Amygdala (tissue), 56 donors: ENCODE results near the gene MRPL45.
"Not testable (repeated sequence)": the region's sequence is repeated elsewhere in the genome, so short reads cannot be mapped to it uniquely, and the experiment has no call there.

Source experiments
- DNase-seq, 56 donors: peaks; one replicate each; lab custom pipeline; 2025; lab: John Stamatoyannopoulos, UW

The MRPL45 gene

GRCh38 chr17:38296834-38297517, at the start of gene MRPL45:
Gene MRPL45, plus strand, starts transcription at chr17:38297168. Its CDS starts 16 bp downstream, at chr17:38297184.
- peak; percentile 63 to 97 (median 92) for DNase-seq

- not testable (repeated sequence) for DNase-seq
Measured at GRCh38 chr17:38253191-38253590, 43.8 kb upstream of the MRPL45 start.

- not testable (repeated sequence) for DNase-seq
Measured at GRCh38 chr17:38254357-38254756, 42.6 kb upstream of the MRPL45 start.

- DNase-seq: peak in 55 of 56 donors; percentile 15 to 87 (median 74)
Measured at GRCh38 chr17:38257013-38257621, 39.9 kb upstream of the MRPL45 start.

GRCh38 chr17:38265974-38266506, 30.9 kb upstream of the MRPL45 start:
- not testable (repeated sequence) for DNase-seq

- not testable (repeated sequence) for DNase-seq
Measured at GRCh38 chr17:38266571-38266970, 30.4 kb upstream of the MRPL45 start.

GRCh38 chr17:38268138-38268537, 28.8 kb upstream of the MRPL45 start:
- DNase-seq: not testable (repeated sequence)

GRCh38 chr17:38269045-38269444, 27.9 kb upstream of the MRPL45 start:
- not testable (repeated sequence) for DNase-seq

- DNase-seq: not testable (repeated sequence)
Measured at GRCh38 chr17:38269552-38269951, 27.4 kb upstream of the MRPL45 start.

GRCh38 chr17:38285994-38286393, 11.0 kb upstream of the MRPL45 start:
- not testable (repeated sequence) for DNase-seq

- DNase-seq: peak in 1 of 56 donors; percentile 8
Measured at GRCh38 chr17:38286501-38287091, 10.4 kb upstream of the MRPL45 start.

GRCh38 chr17:38288217-38288827, 8.6 kb upstream of the MRPL45 start:
- peak in 1 of 56 donors; percentile 3 for DNase-seq

- DNase-seq: not testable (repeated sequence)
Measured at GRCh38 chr17:38289760-38290159, 7.2 kb upstream of the MRPL45 start.

- peak in 1 of 56 donors; percentile 3 for DNase-seq
Measured at GRCh38 chr17:38295602-38296365, 1.2 kb upstream of the MRPL45 start.

- no peak for DNase-seq
Measured at GRCh38 chr17:38315497-38315896, 18.5 kb downstream of the MRPL45 start.

- no peak for DNase-seq
Measured at GRCh38 chr17:38317081-38317480, 20.1 kb downstream of the MRPL45 start.

- DNase-seq: no peak
Measured at GRCh38 chr17:38320482-38320881, 23.5 kb downstream of the MRPL45 start.

GRCh38 chr17:38322156-38322779, 25.3 kb downstream of the MRPL45 start:
- peak in 26 of 56 donors; percentile 15 to 73 (median 36) for DNase-seq

- DNase-seq: no peak
Measured at GRCh38 chr17:38322897-38323296, 25.9 kb downstream of the MRPL45 start.
